ENCODE measurements around the gene NFKBIA.
"Not testable (repeated sequence)": the region's sequence is repeated elsewhere in the genome, so short reads cannot be mapped to it uniquely, and the experiment has no call there.

DNA sequence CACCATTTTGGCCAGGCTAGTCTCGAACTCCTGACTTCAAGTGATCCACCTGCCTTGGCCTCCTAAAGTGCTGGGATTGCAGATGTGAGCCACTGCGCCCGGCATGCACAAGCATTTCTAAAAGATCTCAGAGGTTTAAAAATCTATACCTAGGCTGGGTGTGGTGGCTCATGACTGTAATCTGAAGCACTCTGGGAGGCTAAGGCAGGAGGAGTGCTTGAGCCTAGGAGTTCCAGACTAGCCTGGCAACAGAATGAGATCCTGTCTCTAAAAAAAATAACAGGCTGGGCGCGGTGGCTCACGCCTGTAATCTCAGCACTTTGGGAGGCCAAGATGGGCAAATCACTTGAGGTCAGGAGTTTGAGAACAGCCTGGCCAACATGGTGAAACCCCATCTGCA, 49.3 kb downstream of the NFKBIA start:
- TF ChIP-seq, protein P1, sequence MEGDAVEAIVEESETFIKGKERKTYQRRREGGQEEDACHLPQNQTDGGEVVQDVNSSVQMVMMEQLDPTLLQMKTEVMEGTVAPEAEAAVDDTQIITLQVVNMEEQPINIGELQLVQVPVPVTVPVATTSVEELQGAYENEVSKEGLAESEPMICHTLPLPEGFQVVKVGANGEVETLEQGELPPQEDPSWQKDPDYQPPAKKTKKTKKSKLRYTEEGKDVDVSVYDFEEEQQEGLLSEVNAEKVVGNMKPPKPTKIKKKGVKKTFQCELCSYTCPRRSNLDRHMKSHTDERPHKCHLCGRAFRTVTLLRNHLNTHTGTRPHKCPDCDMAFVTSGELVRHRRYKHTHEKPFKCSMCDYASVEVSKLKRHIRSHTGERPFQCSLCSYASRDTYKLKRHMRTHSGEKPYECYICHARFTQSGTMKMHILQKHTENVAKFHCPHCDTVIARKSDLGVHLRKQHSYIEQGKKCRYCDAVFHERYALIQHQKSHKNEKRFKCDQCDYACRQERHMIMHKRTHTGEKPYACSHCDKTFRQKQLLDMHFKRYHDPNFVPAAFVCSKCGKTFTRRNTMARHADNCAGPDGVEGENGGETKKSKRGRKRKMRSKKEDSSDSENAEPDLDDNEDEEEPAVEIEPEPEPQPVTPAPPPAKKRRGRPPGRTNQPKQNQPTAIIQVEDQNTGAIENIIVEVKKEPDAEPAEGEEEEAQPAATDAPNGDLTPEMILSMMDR (IDR thresholded peaks at IDR 0.05) = not testable (repeated sequence)
- not testable (repeated sequence) for TF ChIP-seq POLR2AphosphoS5 (IDR thresholded peaks at IDR 0.05)

Data from transverse colon (tissue), 4 donors.